ENCODE data around the gene PLA2G4F. TPM values are rescaled to one million over a fixed set of nuclear protein-coding genes. Genes with fewer than 3 reads are reported as not detected.

PLA2G4F gene
- polyA plus RNA-seq, 1 of the 3 experiments (the other 2 are of a cell fraction): not detected

- TF ChIP-seq RXRA (IDR thresholded peaks at IDR 0.05; ENCODE audit: borderline replicate concordance, low read depth) (no peak), TEAD4 (IDR thresholded peaks at IDR 0.05; ENCODE audit: borderline replicate concordance, insufficient read depth) (no peak)
Measured at GRCh38 chr15:42097018-42097417, 59.4 kb downstream of the PLA2G4F start (continued).

DNA sequence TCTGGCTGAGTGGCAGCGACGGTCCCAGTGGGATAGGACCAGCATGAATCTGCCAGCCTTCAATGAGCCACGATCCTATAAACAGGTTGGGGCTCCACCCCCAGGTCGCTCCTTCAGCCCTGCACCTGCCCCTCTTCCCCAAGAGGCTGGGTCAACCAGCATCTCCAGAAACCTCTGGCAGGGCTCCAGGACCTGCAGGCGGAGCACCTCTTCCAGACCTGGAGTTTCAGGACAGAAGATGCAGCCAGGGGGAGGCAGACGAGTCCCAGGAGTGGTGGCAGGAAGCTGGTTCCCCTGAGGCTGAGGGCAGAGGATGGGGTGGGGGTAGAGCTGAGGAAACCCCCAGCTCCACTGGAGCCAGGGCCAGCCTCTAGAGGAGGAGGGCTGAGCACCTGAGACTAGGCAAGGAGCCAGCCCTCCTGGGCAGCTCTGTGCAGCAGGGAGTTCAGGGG, 61.9 kb downstream of the PLA2G4F start, which contains the start of gene PLA2G4D:
Gene PLA2G4D, minus strand, starts transcription at position 51 of the 452 bp plus-strand sequence. CDS start 103 bp downstream, outside the sequence.
- no peaks in the 10 kb centered on the region for H3F3A ChIP-seq (replicated peaks; ENCODE audit: insufficient read depth)
- no peaks in the 10 kb centered on the region for H3K79me2 ChIP-seq (ENCODE audit: insufficient read depth)
- H3K4me3 ChIP-seq (ENCODE audit: low read depth in 2 of 2, low read length in 1 of 2): no peak within 1 kb of the TSS
- no peaks in the 10 kb centered on the region for H4K20me1 ChIP-seq (ENCODE audit: insufficient read depth)
- peaks cover 8 to 12% of the 10 kb centered on the region in 2 experiments; a peak in 3 of 4 replicates for H3K4me1 ChIP-seq (ENCODE audit: control insufficient read depth in 1 of 2, insufficient read depth in 2 of 2, low read depth in 1 of 2, low read length in 1 of 2)
- no peak within 1 kb of the TSS for H2AFZ ChIP-seq (ENCODE audit: low read depth)
- WGBS (ENCODE audit: low lambda C conversion rate): 70% methylated on average over 2 of the region's 6 CpGs
- no peaks in the 10 kb centered on the region; the same call in 1 of the 2 replicates for H3K27me3 ChIP-seq (ENCODE audit: insufficient read depth)
- H3K9ac ChIP-seq: no peak within 1 kb of the TSS
- TF ChIP-seq FOXM1 (IDR thresholded peaks at IDR 0.05; ENCODE audit: low read depth): no peak
- no peak for TF ChIP-seq SIN3A (IDR thresholded peaks at IDR 0.05; ENCODE audit: borderline replicate concordance, low read depth, low read length)
- TF ChIP-seq, protein P1, sequence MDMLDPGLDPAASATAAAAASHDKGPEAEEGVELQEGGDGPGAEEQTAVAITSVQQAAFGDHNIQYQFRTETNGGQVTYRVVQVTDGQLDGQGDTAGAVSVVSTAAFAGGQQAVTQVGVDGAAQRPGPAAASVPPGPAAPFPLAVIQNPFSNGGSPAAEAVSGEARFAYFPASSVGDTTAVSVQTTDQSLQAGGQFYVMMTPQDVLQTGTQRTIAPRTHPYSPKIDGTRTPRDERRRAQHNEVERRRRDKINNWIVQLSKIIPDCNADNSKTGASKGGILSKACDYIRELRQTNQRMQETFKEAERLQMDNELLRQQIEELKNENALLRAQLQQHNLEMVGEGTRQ (IDR thresholded peaks at IDR 0.05; ENCODE audit: borderline replicate concordance, low read depth, low read length): no peak
- TF ChIP-seq RCOR1 (IDR thresholded peaks at IDR 0.05; ENCODE audit: low read length): no peak
- TF ChIP-seq, protein P2, sequence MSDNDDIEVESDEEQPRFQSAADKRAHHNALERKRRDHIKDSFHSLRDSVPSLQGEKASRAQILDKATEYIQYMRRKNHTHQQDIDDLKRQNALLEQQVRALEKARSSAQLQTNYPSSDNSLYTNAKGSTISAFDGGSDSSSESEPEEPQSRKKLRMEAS (IDR thresholded peaks at IDR 0.05; ENCODE audit: low read depth): no peak
- no peak for TF ChIP-seq RAD21 (IDR thresholded peaks at IDR 0.05; ENCODE audit: low read length)
- TF ChIP-seq NRF1 (IDR thresholded peaks at IDR 0.05; ENCODE audit: low read depth, low read length): no peak
- TF ChIP-seq, protein P3, sequence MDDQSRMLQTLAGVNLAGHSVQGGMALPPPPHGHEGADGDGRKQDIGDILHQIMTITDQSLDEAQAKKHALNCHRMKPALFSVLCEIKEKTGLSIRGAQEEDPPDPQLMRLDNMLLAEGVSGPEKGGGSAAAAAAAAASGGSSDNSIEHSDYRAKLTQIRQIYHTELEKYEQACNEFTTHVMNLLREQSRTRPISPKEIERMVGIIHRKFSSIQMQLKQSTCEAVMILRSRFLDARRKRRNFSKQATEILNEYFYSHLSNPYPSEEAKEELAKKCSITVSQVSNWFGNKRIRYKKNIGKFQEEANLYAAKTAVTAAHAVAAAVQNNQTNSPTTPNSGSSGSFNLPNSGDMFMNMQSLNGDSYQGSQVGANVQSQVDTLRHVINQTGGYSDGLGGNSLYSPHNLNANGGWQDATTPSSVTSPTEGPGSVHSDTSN (IDR thresholded peaks at IDR 0.05): no peak
- no peak for TF ChIP-seq MXI1 (IDR thresholded peaks at IDR 0.05; ENCODE audit: low read depth, low read length)
- no peak for TF ChIP-seq MEF2A (IDR thresholded peaks at IDR 0.05; ENCODE audit: borderline replicate concordance, low read depth)
- TF ChIP-seq REST (IDR thresholded peaks at IDR 0.05; ENCODE audit: low read depth, low read length): no peak
- no peak for TF ChIP-seq RFX5 (IDR thresholded peaks at IDR 0.05; ENCODE audit: low read length)
- ChIA-PET POLR2A (no interaction called here), CTCF (interaction anchor here (1.0 to 6.1 kb wide), 4 partner anchors 8 to 105 kb away, joined by 3 to 48 read pairs (median 4); no protein-coding TSS in a partner anchor)
- no peaks in the 10 kb centered on the region for H3K9me2 ChIP-seq
- no peak for DNase-seq
- no peak within 1 kb of the TSS for H3K4me2 ChIP-seq
- H3K36me3 ChIP-seq (replicated peaks in 1 of 2; ENCODE audit: control insufficient read depth in 1 of 2, insufficient read depth in 2 of 2, low read length in 1 of 2): no peaks in the 10 kb centered on the region
- H3K9me3 ChIP-seq: no peaks in the 10 kb centered on the region
- H3K27ac ChIP-seq (ENCODE audit: low read depth in 2 of 2, low read length in 1 of 2): no peak within 1 kb of the TSS
